Mammary epithelial cell (primary cell): ENCODE data around the gene SHPK.

ENCODE experiments used
- CTCF ChIP-seq, 2 donors: IDR thresholded peaks in 1 of 2; conservative IDR thresholded peaks in 1 of 2; 2 replicates each; pipeline ENCODE4 v1.5.1; 2011 to 2012; ENCODE audit warnings: inconsistent platforms in 2 of 2, low read length in 2 of 2, mild to moderate bottlenecking in 2 of 2, control low read depth in 1 of 2, low read depth in 1 of 2; ENCODE audit not compliant: insufficient read depth in 1 of 2; ENCODE audit errors: extremely low read depth in 1 of 2
- EZH2 ChIP-seq: IDR thresholded peaks from 2 replicates; pipeline ENCODE4 v1.6.1; 2012; ENCODE audit warnings: low read length, inconsistent platforms, borderline replicate concordance

GRCh38 chr17:3667366-3668278, 31.6 kb upstream of the SHPK start:
- no peak for TF ChIP-seq CTCF (conservative IDR thresholded peaks at IDR 0.05 in 1 of 2, IDR thresholded peaks at IDR 0.05 in 1 of 2; ENCODE audit: extremely low read depth in 1 of 2, insufficient read depth in 1 of 2, low read depth in 1 of 2, low read length in 2 of 2)
- TF ChIP-seq EZH2: no peak
